Heart left ventricle (tissue), 16 donors: Measurements from ENCODE around the gene RBPJL. TPM values are rescaled to one million over a fixed set of nuclear protein-coding genes. Genes with fewer than 3 reads are reported as not detected.
A peak's percentile ranks its signal among the peaks of the same experiment; 100 is the strongest.

Experiments
- ATAC-seq, 4 donors: fragments of 200-7000 bp; cut with Tn5 transposase; one replicate each; pipeline ENCODE4 v1.9.1; 2020 to 2022; ENCODE audit warnings: moderate library complexity in 4 of 4, mild to moderate bottlenecking in 3 of 4, moderate number of reproducible peaks in 1 of 4
- DNase-seq, 5 donors: peaks; one replicate each; pipeline ENCODE4 v3.0.0-alpha.2; 2020
- H3K27ac ChIP-seq, 12 donors: fragments of 200-600 bp; sonication (generic) in 4 of 12; one replicate each; pipeline versions ENCODE4 v1.5.0 to v1.8.0; 2016 to 2022; ENCODE audit warnings: mild to moderate bottlenecking in 2 of 12
- H3K27me3 ChIP-seq, 9 donors: fragments of 200-600 bp; sonication (generic) in 2 of 9; one replicate each; pipeline versions ENCODE4 v1.5.1 to v1.8.0; 2016 to 2022; ENCODE audit warnings: mild to moderate bottlenecking in 3 of 9
- H3K36me3 ChIP-seq, 9 donors: fragments of 200-600 bp; sonication (generic) in 2 of 9; one replicate each; pipeline versions ENCODE4 v1.5.0 to v1.8.0; 2018 to 2022; ENCODE audit warnings: mild to moderate bottlenecking in 2 of 9
- H3K4me1 ChIP-seq, 12 donors: fragments of 200-600 bp; sonication (generic) in 4 of 12; one replicate each; pipeline versions ENCODE4 v1.5.0 to v1.8.0; 2016 to 2022; ENCODE audit warnings: mild to moderate bottlenecking in 3 of 12
- H3K4me3 ChIP-seq, 12 donors: fragments of 200-600 bp; sonication (generic) in 4 of 12; one replicate each; pipeline versions ENCODE4 v1.5.0 to v1.8.0; 2017 to 2022; ENCODE audit warnings: mild to moderate bottlenecking in 9 of 12, moderate library complexity in 4 of 12
- H3K9me3 ChIP-seq, 12 donors: fragments of 200-600 bp; sonication (generic) in 4 of 12; one replicate each; pipeline versions ENCODE4 v1.5.0 to v1.8.0; 2016 to 2022; ENCODE audit warnings: mild to moderate bottlenecking in 1 of 12
- CTCF ChIP-seq, 12 donors: fragments of 200-600 bp; sonication (generic) in 4 of 12; IDR thresholded peaks; one replicate each; pipeline versions ENCODE4 v1.5.0 to v1.8.0; 2018 to 2022; ENCODE audit warnings: antibody characterized with exemption in 12 of 12, mild to moderate bottlenecking in 5 of 12
- POLR2A ChIP-seq, 2 donors: fragments of 450-650 bp; IDR thresholded peaks; one replicate each; pipeline ENCODE4 v1.6.1; 2017; ENCODE audit warnings: antibody characterized with exemption in 2 of 2, mild to moderate bottlenecking in 2 of 2, moderate library complexity in 2 of 2
- WGBS, 4 donors: extraction: QIAGEN DNeasy Blood & Tissue Kit in 2 of 4; methylation state at CpG; one replicate each; pipeline versions ENCODE4 v1.1.5 to v1.1.7; 2013 to 2018; 5-methylcytosine and 5-hydroxymethylcytosine counted together
- intact Hi-C, 10 donors: fragments of 100-400 bp; cut with DNase I; formaldehyde crosslinking; loops; one replicate each; pipeline versions ENCODE4 v1.11.1 to v1.14.2; 2022
- polyA plus RNA-seq, 2 donors: library from polyadenylated mRNA; stranded (reverse); fragments of 200-250 nt; gene quantifications; one replicate each; pipeline ENCODE4 v1.2.3, GENCODE V29; 2013
- total RNA-seq, 9 donors: library from RNA; depleted of rRNA in 2 of 9; stranded (reverse); fragments of >200 nt in 2 of 9; fragmentation: NEBNext Ultra II Directional in 3 of 9; extraction: Animal tissue kit (Norgen Biotek cat#: 25700) in 3 of 9; gene quantifications; one replicate each; pipeline versions ENCODE4 v1.1.0 to v1.2.4, GENCODE V29; 2016 to 2023
- donor health status: ischemic (EF 13 %, LVEDD 7.1; RV severe dilation, severe dysfunction).
- donor health status: healthy with polysubstance abuse.
- donor health status: DM: no; HTN: yes; CAD: no.
- donor health status: DM: no; HTN: no; CAD: no.
- donor health status: ischemic (EF 25% LVEDD 6.9; RV normal size, moderate dysfunction).
- donor health status: ischemic (EF 25% LVEDD 5.7; RV mildly dilated, moderate dysfunction).
- donor health status: healthy.
- donor health status: DM: yes; HTN: yes; CAD: no.
- donor health status: ischemic (EF 35%, LVEDD 5.7; RV mildly dilated, moderate dysfunction).
- donor health status: nonischemic (EF 11% LVEDD 7.7; RV severe dilation, severe dysfunction).
- donor health status: DM: yes; HTN: yes; CAD: no.
- donor health status: PGD.
- donor health status: ischemic (EF 29% LVEDD 5.4; RV normal size, mild dysfunction).
- donor health status: nonischemic (EF 23%, LVEDD 6.1; RV moderate dilation, normal function).

The RBPJL gene
- total and polyA plus RNA-seq, 11 donors, result not detected

- 91 to 96% (median 92%) methylated on average over 3 of the region's 3 CpGs for WGBS, 4 donors
- DNase-seq (no peak), ATAC-seq (no peak)
- Histone ChIP-seq H3K27ac (no peak overlapping the region), H3K27me3 (no peaks in the 10 kb centered on the region), H3K36me3 (no peaks in the 10 kb centered on the region), H3K4me1 (peaks cover 0 to 39% (median 9%) of the 10 kb centered on the region in 12 donors), H3K9me3 (no peaks in the 10 kb centered on the region), H3K4me3 (no peak overlapping the region)
- intact Hi-C loops, result no loop called here
- TF ChIP-seq CTCF (IDR thresholded peaks at IDR 0.05) (no peak), POLR2A (IDR thresholded peaks at IDR 0.05) (no peak)
Observed at GRCh38 chr20:45352729-45353128, 46.1 kb downstream of the RBPJL start.

GRCh38 chr20:45353746-45354145 is 47.1 kb downstream of the RBPJL start:
- Histone ChIP-seq H3K27me3 (no peaks in the 10 kb centered on the region), H3K27ac (peak overlapping the region in 11 of 12 donors; percentile 2 to 98 (median 60)), H3K9me3 (no peaks in the 10 kb centered on the region), H3K4me1 (peaks cover under 1 to 45% (median 18%) of the 10 kb centered on the region in 12 donors), H3K4me3 (no peak overlapping the region), H3K36me3 (no peaks in the 10 kb centered on the region)
- WGBS, 4 donors, result 79 to 90% (median 82%) methylated on average over 1 of the region's 1 CpG
- TF ChIP-seq POLR2A (IDR thresholded peaks at IDR 0.05) (no peak), CTCF (IDR thresholded peaks at IDR 0.05) (no peak)
- ATAC-seq, result no peak
- no peak for DNase-seq
- intact Hi-C loops, result no loop called here

- H3K27ac ChIP-seq, result peak overlapping the region in 11 of 12 donors; percentile 2 to 98 (median 60)
- H3K27me3 ChIP-seq, result no peaks in the 10 kb centered on the region
- intact Hi-C loops, result loop anchor here in 1 of 10 donors (5.0 kb wide), 1 partner anchor 63 kb away; the partner anchor contains the start of gene PIGT
- DNase-seq, result no peak
- H3K4me1 ChIP-seq, result peaks cover 5 to 50% (median 24%) of the 10 kb centered on the region in 12 donors
- TF ChIP-seq CTCF (IDR thresholded peaks at IDR 0.05), result no peak
- TF ChIP-seq POLR2A (IDR thresholded peaks at IDR 0.05), result no peak
- no peaks in the 10 kb centered on the region for H3K9me3 ChIP-seq
- no peaks in the 10 kb centered on the region for H3K36me3 ChIP-seq
- H3K4me3 ChIP-seq, result no peak overlapping the region
- 49 to 64% (median 61%) methylated on average over 9 of the region's 9 CpGs for WGBS, 4 donors
- ATAC-seq, result peak in 1 of 4 donors; percentile 2
Observed at GRCh38 chr20:45354423-45355208, 48.0 kb downstream of the RBPJL start.

GRCh38 chr20:45355209-45356084 is 48.8 kb downstream of the RBPJL start:
- Histone ChIP-seq H3K9me3 (no peaks in the 10 kb centered on the region), H3K4me1 (peaks cover 5 to 57% (median 28%) of the 10 kb centered on the region in 12 donors)
- TF ChIP-seq POLR2A (IDR thresholded peaks at IDR 0.05), result no peak
- no peak for TF ChIP-seq CTCF (IDR thresholded peaks at IDR 0.05)

More at GRCh38 chr20:45355209-45356084, 48.8 kb downstream of the RBPJL start:
- DNase-seq, result no peak
- no peaks in the 10 kb centered on the region for H3K27me3 ChIP-seq
- intact Hi-C loops, result loop anchor here in 1 of 10 donors (5.0 kb wide), 1 partner anchor 62 kb away; the partner anchor contains the start of gene PIGT
- peak overlapping the region in 9 of 12 donors; percentile 2 to 98 (median 60) for H3K27ac ChIP-seq
- no peaks in the 10 kb centered on the region for H3K36me3 ChIP-seq
- no peak for ATAC-seq
- no peak overlapping the region for H3K4me3 ChIP-seq
- 54 to 91% (median 88%) methylated on average over 5 of the region's 5 CpGs for WGBS, 4 donors
